HepG2 (cell line): ENCODE measurements around the gene LTC4S. TPM values are rescaled to one million over a fixed set of nuclear protein-coding genes. Genes with fewer than 3 reads are reported as not detected.

Experiments
- DNMT1 ChIP-seq: sonication (generic); formaldehyde crosslinking; IDR thresholded peaks from 2 replicates; pipeline ENCODE4 v1.5.1; 2020; ENCODE audit warnings: mild to moderate bottlenecking, missing genetic modification reagents
- E2F1 ChIP-seq: sonication (generic); formaldehyde crosslinking; IDR thresholded peaks from 2 replicates; pipeline ENCODE4 v1.5.0; 2020; ENCODE audit warnings: missing genetic modification reagents
- GABPB1 ChIP-seq: IDR thresholded peaks from 2 replicates; pipeline ENCODE4 v1.6.1; 2016; ENCODE audit warnings: mild to moderate bottlenecking, missing genetic modification reagents, moderate library complexity, missing compliant biosample characterization
- GATAD2A ChIP-seq: IDR thresholded peaks from 2 replicates; pipeline ENCODE4 v1.6.1; 2016
- SOX13 ChIP-seq, 3 experiments: fragments of 450-650 bp in 1 of 3; sonication (generic) in 1 of 3; formaldehyde crosslinking in 1 of 3; IDR thresholded peaks in 2 of 3; conservative IDR thresholded peaks in 1 of 3; 2 replicates each; pipeline versions ENCODE4 v1.5.0 to v1.6.1; 2016 to 2020; ENCODE audit warnings: antibody characterized with exemption in 1 of 3, mild to moderate bottlenecking in 1 of 3, missing compliant biosample characterization in 1 of 3, missing genetic modification reagents in 1 of 3, moderate library complexity in 1 of 3
- ZBTB40 ChIP-seq, 2 experiments: fragments of 450-650 bp in 1 of 2; sonication (generic) in 1 of 2; formaldehyde crosslinking in 1 of 2; IDR thresholded peaks; 2 replicates each; pipeline versions ENCODE4 v1.6.1 to v1.8.0; 2016 to 2022; ENCODE audit warnings: antibody characterized with exemption in 1 of 2, mild to moderate bottlenecking in 1 of 2, missing genetic modification reagents in 1 of 2
- ZNF18 ChIP-seq: sonication (generic); formaldehyde crosslinking; IDR thresholded peaks from 2 replicates; pipeline ENCODE4 v1.8.0; 2022; ENCODE audit warnings: mild to moderate bottlenecking, missing genetic modification reagents; ENCODE audit not compliant: insufficient replicate concordance
- ZNF276 ChIP-seq: sonication (generic); formaldehyde crosslinking; IDR thresholded peaks from 2 replicates; pipeline ENCODE4 v1.4.0; 2020; ENCODE audit warnings: mild to moderate bottlenecking, low read depth, missing genetic modification reagents
- ZNF543 ChIP-seq: sonication (generic); formaldehyde crosslinking; IDR thresholded peaks from 2 replicates; pipeline ENCODE4 v1.4.0; 2020; ENCODE audit warnings: mild to moderate bottlenecking, missing genetic modification reagents
- ZNF775 ChIP-seq: sonication (generic); formaldehyde crosslinking; IDR thresholded peaks from 2 replicates; pipeline ENCODE4 v1.4.0; 2020; ENCODE audit warnings: missing genetic modification reagents, mild to moderate bottlenecking, moderate library complexity, borderline replicate concordance
- ZSCAN20 ChIP-seq: sonication (generic); formaldehyde crosslinking; IDR thresholded peaks from 2 replicates; pipeline ENCODE4 v1.4.0; 2020; ENCODE audit warnings: missing genetic modification reagents, mild to moderate bottlenecking, borderline replicate concordance
- polyA plus RNA-seq, 8 experiments: library from polyadenylated mRNA; depleted of rRNA in 3 of 8; stranded (reverse) in 7 of 8; unstranded in 1 of 8; fragments of >200 nt; fragmentation: Illumina TruSeq in 4 of 8; extraction: Trizol in 4 of 8; gene quantifications; 2 replicates each; pipeline versions ENCODE4 v1.2.1 to v1.2.3, GENCODE V29; 2011 to 2016; ENCODE audit warnings: low read depth in 4 of 8, missing spikeins in 1 of 8, mixed read lengths in 1 of 8; ENCODE audit not compliant: insufficient read depth in 1 of 8
- total RNA-seq, 5 experiments: library from RNA; depleted of rRNA; stranded (reverse); fragments of >200 nt; fragmentation: Illumina TruSeq; extraction: Trizol; gene quantifications; 2 replicates each; pipeline ENCODE4 v1.2.3, GENCODE V29; 2016; ENCODE audit warnings: low read depth in 1 of 5

Gene LTC4S
- total and polyA plus RNA-seq, 2 of the 13 experiments (the other 11 are each of a cell fraction or from before 2014, with no cell fraction given), result 0.35 TPM; not detected in 1

GRCh38 chr5:179795863-179796833, 2.4 kb downstream of the LTC4S start (continued):
- TF ChIP-seq ZBTB40 (IDR thresholded peaks at IDR 0.05), result no peak
- TF ChIP-seq ZBTB40 (CRISPR knock-in tag; IDR thresholded peaks at IDR 0.05), result 0 out of 2 replicates have a peak, but pooled peaks have one; percentile 7
- TF ChIP-seq SOX13 (IDR thresholded peaks at IDR 0.05), result 0 out of 2 replicates have a peak, but pooled peaks have one; percentile 14
- TF ChIP-seq SOX13 (CRISPR knock-in tag; conservative IDR thresholded peaks at IDR 0.05 in 1 of 2, IDR thresholded peaks at IDR 0.05 in 1 of 2), result no peak
- peak; percentile 77 for TF ChIP-seq ZNF18 (CRISPR knock-in tag)
- TF ChIP-seq DNMT1 (CRISPR knock-in tag), result peak; percentile 54; the same call in 1 of the 2 replicates
- TF ChIP-seq ZNF775, result no peak
- no peak for TF ChIP-seq GATAD2A (CRISPR knock-in tag)
- peak; percentile 79 for TF ChIP-seq GABPB1 (CRISPR knock-in tag)
- no peak for TF ChIP-seq ZNF543
- TF ChIP-seq E2F1, result no peak
- no peak; the same call in 1 of the 2 replicates for TF ChIP-seq ZNF276
- peak; percentile 89 for TF ChIP-seq ZSCAN20
